ENCODE results near the gene ANKZF1.
A peak's percentile ranks its signal among the peaks of the same experiment; 100 is the strongest.
"Not testable (repeated sequence)": the region's sequence is repeated elsewhere in the genome, so short reads cannot be mapped to it uniquely, and the experiment has no call there.

ANKZF1 gene

GRCh38 chr2:219229305-219230058, at the start of gene ANKZF1, which contains the start of gene ATG9A:
TSS of gene ANKZF1 (plus strand) at chr2:219229806. CDS start at chr2:219230258, 452 bp downstream.
TSS of gene ATG9A (minus strand) at chr2:219229636. CDS start at chr2:219228024, 1,612 bp downstream.
- ATAC-seq, result peak; percentile 98 to 99

DNA sequence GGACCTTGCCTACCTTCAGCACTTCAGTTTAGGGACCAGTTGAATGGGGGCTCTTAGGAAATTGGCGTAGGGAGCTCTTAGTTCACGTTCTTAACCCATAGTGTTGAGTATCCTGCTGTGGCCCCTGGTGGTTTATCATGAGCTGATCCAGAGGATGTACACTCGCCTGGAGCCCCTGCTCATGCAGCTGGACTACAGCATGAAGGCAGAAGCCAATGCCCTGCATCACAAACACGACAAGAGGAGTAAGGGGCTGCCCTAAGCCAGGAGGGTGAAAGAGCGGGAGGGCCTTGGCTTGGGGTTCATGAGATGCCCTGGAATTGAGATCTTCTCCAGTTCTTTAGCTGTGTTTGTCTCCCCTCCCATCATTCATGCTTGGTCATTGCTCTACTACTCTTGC, 48.6 kb upstream of the ANKZF1 start:
- no peak for ATAC-seq

GRCh38 chr2:219181531-219181930, 48.1 kb upstream of the ANKZF1 start:
- ATAC-seq, result no peak

GRCh38 chr2:219182331-219183150, 47.1 kb upstream of the ANKZF1 start:
- no peak for ATAC-seq

GRCh38 chr2:219183151-219183772, 46.3 kb upstream of the ANKZF1 start:
- no peak for ATAC-seq

GRCh38 chr2:219184121-219184520, 45.5 kb upstream of the ANKZF1 start:
- no peak for ATAC-seq

- peak in 1 of 2 donors; percentile 63 for ATAC-seq
Measured at GRCh38 chr2:219186754-219187456, 42.7 kb upstream of the ANKZF1 start.

GRCh38 chr2:219197388-219197787, 32.2 kb upstream of the ANKZF1 start:
- ATAC-seq, result no peak

- no peak for ATAC-seq
Measured at GRCh38 chr2:219198974-219199373, 30.6 kb upstream of the ANKZF1 start.

- no peak for ATAC-seq
Measured at GRCh38 chr2:219199470-219200211, 30.0 kb upstream of the ANKZF1 start.

DNA sequence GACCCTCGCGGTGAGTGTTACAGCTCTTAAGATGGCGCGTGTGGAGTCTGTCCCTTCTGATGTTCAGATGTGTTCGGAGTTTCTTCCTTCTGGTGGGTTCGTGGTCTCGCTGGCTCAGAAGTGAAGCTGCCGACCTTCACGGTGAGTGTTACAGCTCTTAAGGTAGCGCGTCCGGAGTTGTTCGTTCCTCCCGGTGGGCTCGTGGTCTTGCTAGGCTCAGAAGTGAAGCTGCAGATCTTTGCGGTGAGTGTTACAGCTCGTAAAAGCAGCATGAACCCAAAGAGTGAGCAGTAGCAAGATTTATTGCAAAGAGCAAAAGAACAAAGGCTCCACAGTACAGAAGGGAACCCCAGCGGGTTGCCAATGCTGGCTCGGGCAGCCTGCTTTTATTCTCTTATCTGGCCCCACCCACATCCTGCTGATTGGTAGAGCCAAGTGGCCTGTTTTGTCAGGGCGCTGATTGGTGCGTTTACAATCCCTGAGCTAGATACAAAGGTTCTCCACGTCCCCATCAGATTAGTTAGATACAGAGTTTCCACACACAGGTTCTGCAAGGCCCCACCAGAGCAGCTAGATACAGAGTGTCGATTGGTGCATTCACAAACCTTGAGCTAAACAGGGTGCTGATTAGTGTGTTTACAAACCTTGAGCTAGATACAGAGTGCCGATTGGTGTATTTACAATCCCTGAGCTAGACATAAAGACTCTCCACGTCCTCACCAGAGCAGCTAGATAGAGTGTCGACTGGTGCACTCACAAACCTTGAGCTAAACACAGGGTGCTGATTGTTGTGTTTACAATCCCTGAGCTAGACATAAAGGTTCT, 28.9 kb upstream of the ANKZF1 start:
- ATAC-seq, result not testable (repeated sequence)

DNA sequence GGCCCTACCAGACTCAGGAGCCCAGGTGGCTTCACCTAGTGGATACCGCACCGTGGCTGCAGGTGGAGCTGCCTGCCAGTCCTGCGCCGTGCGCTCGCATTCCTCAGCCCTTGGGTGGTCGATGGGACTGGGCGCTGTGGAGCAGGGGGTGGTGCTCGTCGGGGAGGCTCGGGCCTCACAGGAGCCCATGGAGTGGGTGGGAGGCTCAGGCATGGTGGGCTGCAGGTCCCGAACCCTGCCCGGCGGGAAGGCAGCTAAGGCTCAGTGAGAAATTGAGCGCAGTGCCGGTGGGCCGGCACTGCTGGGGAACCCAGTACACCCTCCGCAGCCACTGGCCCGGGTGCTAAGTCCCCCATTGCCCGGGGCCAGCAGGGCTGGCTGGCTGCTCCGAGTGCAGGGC, 28.3 kb upstream of the ANKZF1 start:
- ATAC-seq, result not testable (repeated sequence)

DNA sequence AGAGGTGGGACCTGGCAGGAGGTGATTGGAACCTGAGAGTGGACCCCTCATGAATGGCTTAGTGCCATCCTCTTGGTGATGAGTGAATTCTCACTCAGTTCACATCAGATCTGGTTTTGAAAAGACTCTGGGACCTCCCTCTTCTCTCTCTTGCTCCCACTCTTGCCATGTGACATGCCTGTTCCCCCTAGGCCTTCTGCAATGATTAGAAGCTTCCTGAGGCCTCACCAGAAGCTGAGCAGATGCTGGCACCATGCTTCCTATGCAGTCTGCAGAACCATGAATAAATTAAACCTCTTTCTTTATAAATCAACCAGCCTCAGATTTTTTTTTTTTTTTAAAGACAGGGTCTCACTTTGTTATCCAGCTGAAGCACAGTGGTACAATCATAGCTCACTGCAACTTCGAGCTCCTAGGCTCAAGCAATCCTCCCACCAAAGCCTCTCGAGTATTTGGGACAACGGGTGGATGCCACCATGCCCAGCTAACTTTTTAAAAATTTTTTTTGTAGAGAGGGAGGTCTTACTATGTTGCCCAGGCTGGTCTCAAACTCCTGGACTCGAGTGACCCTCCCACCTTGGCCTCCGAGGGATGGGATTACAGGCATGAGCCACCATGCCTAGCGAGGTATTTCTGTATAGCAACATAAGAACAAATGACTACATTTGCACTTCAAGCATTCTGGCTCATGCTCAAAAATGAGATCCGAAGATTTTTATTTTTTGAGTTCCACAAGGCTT, 25.0 kb upstream of the ANKZF1 start:
- no peak for ATAC-seq

GRCh38 chr2:219205165-219205538, 24.5 kb upstream of the ANKZF1 start:
- no peak for ATAC-seq

DNA sequence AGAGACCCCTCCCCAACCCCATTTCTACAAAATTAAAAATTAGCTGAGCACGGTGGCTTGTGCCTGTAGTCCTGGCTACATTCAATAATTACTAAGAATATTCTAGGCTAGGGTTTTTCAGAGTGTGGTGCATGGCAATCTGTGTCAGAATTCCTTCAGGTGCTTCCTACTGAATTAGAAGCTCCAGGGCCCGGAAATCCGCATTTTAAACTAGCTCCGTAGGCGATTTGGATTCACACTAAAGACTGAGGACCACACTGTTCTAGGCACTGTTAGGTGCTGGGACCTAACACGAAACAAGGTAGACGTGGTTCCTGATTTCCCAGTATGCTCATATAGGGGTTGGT, 23.7 kb upstream of the ANKZF1 start:
- no peak for ATAC-seq

- peak; percentile 96 to 97 for ATAC-seq
Measured at GRCh38 chr2:219206328-219207133, 23.1 kb upstream of the ANKZF1 start, which contains the start of gene ZFAND2B. TSS of gene ZFAND2B (plus strand) at chr2:219206782. CDS start at chr2:219206988, 206 bp downstream.

- no peak for ATAC-seq
Measured at GRCh38 chr2:219207134-219207883, 22.3 kb upstream of the ANKZF1 start.

DNA sequence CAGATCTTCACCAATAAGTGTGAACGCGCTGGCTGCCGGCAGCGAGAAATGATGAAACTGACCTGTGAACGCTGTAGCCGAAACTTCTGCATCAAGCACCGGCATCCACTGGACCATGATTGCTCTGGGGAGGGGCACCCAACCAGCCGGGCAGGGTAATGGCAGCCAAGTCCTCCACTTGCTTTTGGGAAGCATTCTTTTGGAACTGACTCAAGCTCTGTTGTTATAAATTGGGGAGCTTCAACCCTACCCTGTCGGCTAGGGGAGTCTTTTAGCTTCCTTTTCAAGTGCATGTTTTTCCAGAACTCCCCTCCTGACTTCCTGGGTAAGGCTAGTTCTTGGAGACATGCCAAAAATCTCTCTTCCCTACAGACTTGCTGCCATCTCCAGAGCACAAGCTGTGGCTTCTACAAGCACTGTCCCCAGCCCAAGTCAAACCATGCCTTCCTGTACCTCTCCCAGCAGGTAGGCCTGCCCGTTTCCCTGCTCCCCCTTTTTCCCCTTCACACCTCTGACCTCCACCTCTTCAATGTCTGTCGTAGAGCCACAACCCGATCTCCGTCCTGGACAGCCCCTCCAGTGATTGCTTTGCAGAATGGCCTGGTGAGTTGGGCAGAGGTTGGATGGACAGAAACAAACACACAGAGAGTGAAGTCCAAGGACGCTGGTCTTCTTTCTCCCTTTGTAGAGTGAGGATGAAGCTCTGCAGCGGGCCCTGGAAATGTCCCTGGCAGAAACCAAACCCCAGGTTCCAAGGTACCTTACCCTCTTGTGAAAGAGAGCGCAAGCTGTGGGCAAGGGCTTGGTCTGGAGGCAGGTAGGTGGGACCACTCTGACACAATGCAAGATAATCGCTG, 21.5 kb upstream of the ANKZF1 start:
- no peak for ATAC-seq
